ENCODE data around the gene C22orf23. TPM values are rescaled to one million over a fixed set of nuclear protein-coding genes. Genes with fewer than 3 reads are reported as not detected.
A peak's percentile ranks its signal among the peaks of the same experiment; 100 is the strongest.

The C22orf23 gene
- not detected in 3 replicates for total RNA-seq
- long read RNA-seq, partial matches to known transcripts = 0 of 7 reads
- long read RNA-seq, other reads (novel, unspliced or antisense) = 7 of 7 reads

DNA sequence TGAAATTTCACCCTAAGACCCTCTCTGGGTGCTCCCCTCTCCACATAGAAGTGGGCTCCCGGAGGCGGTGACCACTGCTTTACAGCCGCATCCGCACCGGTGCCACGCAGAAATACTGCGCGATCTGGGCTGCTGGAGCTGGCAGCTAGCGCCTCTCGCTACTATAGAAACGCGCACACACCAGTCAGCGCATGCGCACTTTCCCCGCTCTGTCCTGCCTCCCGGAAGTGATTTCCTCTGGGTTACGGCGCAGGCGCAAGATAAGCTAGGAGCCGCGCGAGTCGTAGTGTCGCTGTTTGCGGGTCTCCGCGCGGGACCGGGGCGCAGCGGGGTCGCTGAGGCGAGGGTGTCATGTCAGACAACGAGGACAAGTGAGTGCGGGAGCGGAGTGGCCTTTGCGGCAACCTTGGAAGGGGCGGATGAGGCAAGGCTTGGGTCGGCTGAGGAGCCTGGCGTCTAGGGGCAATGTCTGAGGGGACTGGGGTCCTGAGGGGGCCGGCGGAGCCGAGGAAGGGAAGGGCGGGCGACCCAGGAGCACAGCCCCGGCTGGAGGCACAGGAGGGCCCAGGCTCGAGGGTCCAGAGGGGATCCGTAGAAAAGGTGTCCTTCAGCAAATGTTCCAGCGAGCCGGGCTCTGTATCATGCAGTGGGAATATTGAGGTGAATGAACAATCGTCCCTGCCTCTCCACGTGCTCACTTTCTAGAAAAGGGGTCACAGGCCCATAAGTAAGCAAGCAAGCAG, at the start of gene C22orf23, which contains the start of gene POLR2F:
Gene C22orf23 (minus strand): TSS at position 165 of the 743 bp plus-strand sequence. CDS start 452 bp downstream, outside the sequence.
Gene POLR2F (plus strand): TSS at position 263 of the 743 bp plus-strand sequence. CDS start 89 bp downstream, at position 352.
- no peaks in the 10 kb centered on the region for H3K27me3 Mint-ChIP-seq (ENCODE audit: low read depth)
- TF ChIP-seq, protein P1, sequence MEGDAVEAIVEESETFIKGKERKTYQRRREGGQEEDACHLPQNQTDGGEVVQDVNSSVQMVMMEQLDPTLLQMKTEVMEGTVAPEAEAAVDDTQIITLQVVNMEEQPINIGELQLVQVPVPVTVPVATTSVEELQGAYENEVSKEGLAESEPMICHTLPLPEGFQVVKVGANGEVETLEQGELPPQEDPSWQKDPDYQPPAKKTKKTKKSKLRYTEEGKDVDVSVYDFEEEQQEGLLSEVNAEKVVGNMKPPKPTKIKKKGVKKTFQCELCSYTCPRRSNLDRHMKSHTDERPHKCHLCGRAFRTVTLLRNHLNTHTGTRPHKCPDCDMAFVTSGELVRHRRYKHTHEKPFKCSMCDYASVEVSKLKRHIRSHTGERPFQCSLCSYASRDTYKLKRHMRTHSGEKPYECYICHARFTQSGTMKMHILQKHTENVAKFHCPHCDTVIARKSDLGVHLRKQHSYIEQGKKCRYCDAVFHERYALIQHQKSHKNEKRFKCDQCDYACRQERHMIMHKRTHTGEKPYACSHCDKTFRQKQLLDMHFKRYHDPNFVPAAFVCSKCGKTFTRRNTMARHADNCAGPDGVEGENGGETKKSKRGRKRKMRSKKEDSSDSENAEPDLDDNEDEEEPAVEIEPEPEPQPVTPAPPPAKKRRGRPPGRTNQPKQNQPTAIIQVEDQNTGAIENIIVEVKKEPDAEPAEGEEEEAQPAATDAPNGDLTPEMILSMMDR (IDR thresholded peaks at IDR 0.05) = peak; percentile 33
- peaks cover 16% of the 10 kb centered on the region for H3K36me3 Mint-ChIP-seq (ENCODE audit: low read depth)

DNA sequence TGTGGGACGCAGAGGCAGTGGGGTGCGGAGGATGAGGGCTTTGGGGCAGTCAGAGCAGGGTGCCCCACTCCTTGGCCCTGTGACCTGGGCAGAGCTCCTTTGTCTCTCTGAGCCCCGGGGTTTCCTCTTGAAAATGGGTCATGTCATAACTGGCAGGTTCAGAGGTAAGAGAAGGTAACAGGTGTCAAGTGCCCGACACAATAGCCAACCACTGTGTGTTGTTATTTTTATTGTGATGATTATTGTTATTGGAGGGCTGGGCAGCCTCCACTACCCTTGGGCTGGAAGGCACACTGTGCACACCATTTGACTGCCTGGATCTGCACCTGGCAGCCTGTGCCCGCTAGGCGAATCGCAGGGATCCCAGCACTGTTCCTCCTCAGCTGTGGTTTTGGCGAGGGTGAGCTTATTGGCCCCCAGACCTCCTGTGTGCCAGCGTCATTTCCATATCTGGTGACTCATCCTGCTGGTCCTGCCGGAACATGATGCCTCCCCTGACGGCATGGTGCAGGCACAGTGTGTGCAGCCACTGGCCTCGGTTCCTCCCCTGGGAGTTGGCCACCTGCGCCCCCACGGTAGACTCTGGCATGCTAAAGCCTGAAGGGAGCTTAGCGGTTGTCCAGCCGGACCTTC, 46.4 kb upstream of the C22orf23 start:
- Mint-ChIP-seq H3K36me3 (ENCODE audit: low read depth) (no peaks in the 10 kb centered on the region), H3K4me1 (ENCODE audit: low read depth) (peaks cover 7% of the 10 kb centered on the region), H3K27me3 (ENCODE audit: low read depth) (peaks cover 5% of the 10 kb centered on the region), H3K9me3 (ENCODE audit: low read depth) (no peaks in the 10 kb centered on the region), H3K27ac (ENCODE audit: unreplicated experiment) (no peak overlapping the region), H3K4me3 (ENCODE audit: unreplicated experiment) (no peak overlapping the region)
- no peak for DNase-seq (ENCODE audit: low spot score)
- TF ChIP-seq, protein P1 (IDR thresholded peaks at IDR 0.05) = no peak

More for the DNA sequence above, at the start of gene C22orf23, which contains the start of gene POLR2F:
- no peaks in the 10 kb centered on the region for H3K9me3 Mint-ChIP-seq (ENCODE audit: low read depth)
- H3K4me1 Mint-ChIP-seq (ENCODE audit: low read depth) = peaks cover 33% of the 10 kb centered on the region
- peak within 1 kb of the TSS; percentile 95 for H3K27ac Mint-ChIP-seq (ENCODE audit: unreplicated experiment)
- peak; percentile 98 for DNase-seq (ENCODE audit: low spot score)
- H3K4me3 Mint-ChIP-seq (ENCODE audit: unreplicated experiment) = peak within 1 kb of the TSS; percentile 98

DNA sequence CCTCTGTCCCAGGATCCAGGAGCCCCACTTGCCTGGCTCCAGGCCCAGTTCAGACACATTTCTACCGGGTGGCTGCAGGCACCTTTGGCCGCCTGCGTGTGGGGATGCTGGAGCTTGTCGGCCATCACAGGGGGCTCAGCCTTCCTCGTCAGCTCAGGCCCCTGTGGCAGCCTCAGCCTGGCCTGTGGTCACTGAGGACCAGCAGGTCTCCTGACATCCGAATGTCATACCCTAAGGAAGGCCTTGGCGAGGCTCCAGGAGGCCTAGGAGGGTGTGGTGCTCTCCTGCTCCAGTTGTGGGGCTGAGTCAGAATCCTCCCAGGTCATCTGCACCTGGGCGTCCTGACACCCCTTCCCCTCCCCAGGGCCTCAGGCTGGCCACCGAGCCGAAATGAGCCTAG, 45.8 kb upstream of the C22orf23 start:
- H3K9me3 Mint-ChIP-seq (ENCODE audit: low read depth) = no peaks in the 10 kb centered on the region
- H3K36me3 Mint-ChIP-seq (ENCODE audit: low read depth) = no peaks in the 10 kb centered on the region
- no peak for DNase-seq (ENCODE audit: low spot score)
- TF ChIP-seq, protein P1 (IDR thresholded peaks at IDR 0.05) = no peak
- peaks cover 7% of the 10 kb centered on the region for H3K4me1 Mint-ChIP-seq (ENCODE audit: low read depth)
- H3K27ac Mint-ChIP-seq (ENCODE audit: unreplicated experiment) = no peak overlapping the region
- H3K27me3 Mint-ChIP-seq (ENCODE audit: low read depth) = peaks cover 5% of the 10 kb centered on the region
- H3K4me3 Mint-ChIP-seq (ENCODE audit: unreplicated experiment) = no peak overlapping the region

DNA sequence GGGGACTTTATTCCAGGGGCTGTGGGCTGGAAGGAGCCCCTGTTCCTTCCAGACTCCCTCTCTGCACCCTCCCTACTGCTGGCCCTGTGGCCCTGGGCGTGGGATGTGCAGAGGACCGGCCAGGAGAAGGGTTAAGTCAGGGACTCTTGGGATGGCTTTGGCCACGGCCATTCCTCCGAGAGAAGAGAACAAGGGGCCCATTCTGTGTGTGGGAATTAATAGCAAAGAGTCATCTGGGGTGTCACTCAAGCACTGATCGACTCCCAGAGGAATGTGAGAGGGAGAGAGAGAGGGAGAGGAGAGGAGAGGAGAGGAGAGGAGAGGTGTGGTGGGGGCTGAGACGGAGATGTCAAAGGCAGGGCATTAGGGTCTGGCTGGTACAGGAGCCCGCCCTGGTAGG, 45.1 kb upstream of the C22orf23 start:
- Mint-ChIP-seq H3K9me3 (ENCODE audit: low read depth) (no peaks in the 10 kb centered on the region), H3K27me3 (ENCODE audit: low read depth) (peaks cover 5% of the 10 kb centered on the region), H3K4me3 (ENCODE audit: unreplicated experiment) (no peak overlapping the region), H3K4me1 (ENCODE audit: low read depth) (peaks cover 7% of the 10 kb centered on the region), H3K27ac (ENCODE audit: unreplicated experiment) (no peak overlapping the region), H3K36me3 (ENCODE audit: low read depth) (no peaks in the 10 kb centered on the region)
- TF ChIP-seq, protein P1 (IDR thresholded peaks at IDR 0.05) = no peak
- DNase-seq (ENCODE audit: low spot score) = no peak

DNA sequence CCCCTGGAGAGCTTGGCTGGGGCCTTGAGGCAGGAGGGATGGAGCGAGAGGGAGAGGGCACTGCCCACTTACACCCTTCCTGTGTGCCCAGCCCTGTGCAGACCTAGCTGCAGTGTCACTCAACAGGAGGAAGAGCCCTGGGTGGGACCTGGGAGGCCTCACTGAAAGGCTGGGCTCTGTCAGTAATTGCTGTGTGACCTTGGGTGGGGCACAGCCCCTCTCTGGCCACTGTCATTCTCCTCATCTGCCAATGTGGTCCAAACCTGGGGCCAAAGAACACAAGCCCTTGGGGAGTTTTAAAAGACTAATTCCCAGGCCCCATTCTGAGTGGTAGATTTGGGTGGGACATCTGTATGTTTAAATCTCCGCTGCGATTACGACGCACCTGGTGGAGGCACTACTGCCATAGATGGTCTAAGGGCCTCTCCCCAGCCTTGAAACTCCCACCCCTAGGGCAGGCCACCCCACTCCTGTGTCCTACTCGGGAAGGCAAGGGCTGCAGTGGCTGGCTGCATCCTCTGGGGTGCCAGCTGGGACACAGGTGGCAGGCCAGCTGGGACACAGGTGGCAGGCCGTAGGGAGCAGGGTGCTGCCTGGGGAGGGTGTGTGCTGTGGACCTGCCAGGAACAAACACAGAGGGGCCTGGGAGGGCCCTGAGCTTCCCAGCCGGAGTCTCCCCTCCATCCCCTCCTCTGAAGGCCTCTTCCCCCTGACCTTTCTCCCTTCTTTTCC, 43.3 kb upstream of the C22orf23 start:
- no peak for DNase-seq (ENCODE audit: low spot score)
- TF ChIP-seq, protein P1 (IDR thresholded peaks at IDR 0.05) = no peak
- no peaks in the 10 kb centered on the region for H3K36me3 Mint-ChIP-seq (ENCODE audit: low read depth)
- H3K9me3 Mint-ChIP-seq (ENCODE audit: low read depth) = no peaks in the 10 kb centered on the region
- no peak overlapping the region for H3K4me3 Mint-ChIP-seq (ENCODE audit: unreplicated experiment)
- no peak overlapping the region for H3K27ac Mint-ChIP-seq (ENCODE audit: unreplicated experiment)
- H3K27me3 Mint-ChIP-seq (ENCODE audit: low read depth) = peaks cover 5% of the 10 kb centered on the region
- H3K4me1 Mint-ChIP-seq (ENCODE audit: low read depth) = peaks cover 7% of the 10 kb centered on the region
